NCI-H748 (cell line): Measurements from ENCODE around the gene IL1RAPL1.
A peak's percentile ranks its signal among the peaks of the same experiment; 100 is the strongest.

Source experiments
- DNase-seq: peaks from one replicate; lab custom pipeline; 2025; ENCODE audit not compliant: unreplicated experiment; lab: John Stamatoyannopoulos, UW

IL1RAPL1 gene

DNA sequence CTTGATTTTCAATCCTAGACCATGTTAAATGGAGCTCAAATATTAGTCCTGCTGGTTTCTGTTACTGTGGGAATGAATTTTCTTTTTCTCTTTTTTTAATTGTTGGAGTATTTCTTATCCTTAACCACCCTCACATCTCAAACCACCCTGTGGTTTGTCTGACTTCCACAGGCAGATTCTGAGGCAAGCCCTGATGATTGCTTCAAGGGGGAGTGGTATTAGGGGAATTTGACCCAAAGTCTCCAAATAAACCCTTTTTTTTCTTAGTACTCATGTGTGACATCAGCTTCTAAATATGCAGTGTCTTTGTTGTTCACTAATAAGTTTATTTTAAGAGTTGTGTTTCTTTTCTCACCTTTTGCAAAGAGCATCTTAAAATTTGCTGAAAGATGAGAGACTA is 810.3 kb downstream of the IL1RAPL1 start:
- no peak for DNase-seq

DNA sequence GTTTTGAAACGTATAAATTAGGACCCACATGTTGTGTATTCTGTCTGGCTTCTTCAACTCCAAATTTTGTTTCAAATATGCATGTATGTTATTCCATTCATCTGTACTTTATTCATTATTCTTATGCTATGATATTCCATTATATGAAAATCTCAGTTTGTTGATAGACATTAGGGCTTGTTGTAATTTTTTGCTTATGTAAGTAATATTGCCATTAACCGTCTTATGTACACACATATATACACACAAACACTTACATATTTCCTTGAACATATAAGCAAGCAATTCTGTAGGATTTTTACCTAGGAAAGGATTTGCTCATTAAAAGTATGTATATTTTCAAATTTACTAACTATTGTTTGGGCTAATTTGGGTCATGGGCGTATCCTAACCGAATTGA is 820.1 kb downstream of the IL1RAPL1 start:
- DNase-seq: no peak

DNA sequence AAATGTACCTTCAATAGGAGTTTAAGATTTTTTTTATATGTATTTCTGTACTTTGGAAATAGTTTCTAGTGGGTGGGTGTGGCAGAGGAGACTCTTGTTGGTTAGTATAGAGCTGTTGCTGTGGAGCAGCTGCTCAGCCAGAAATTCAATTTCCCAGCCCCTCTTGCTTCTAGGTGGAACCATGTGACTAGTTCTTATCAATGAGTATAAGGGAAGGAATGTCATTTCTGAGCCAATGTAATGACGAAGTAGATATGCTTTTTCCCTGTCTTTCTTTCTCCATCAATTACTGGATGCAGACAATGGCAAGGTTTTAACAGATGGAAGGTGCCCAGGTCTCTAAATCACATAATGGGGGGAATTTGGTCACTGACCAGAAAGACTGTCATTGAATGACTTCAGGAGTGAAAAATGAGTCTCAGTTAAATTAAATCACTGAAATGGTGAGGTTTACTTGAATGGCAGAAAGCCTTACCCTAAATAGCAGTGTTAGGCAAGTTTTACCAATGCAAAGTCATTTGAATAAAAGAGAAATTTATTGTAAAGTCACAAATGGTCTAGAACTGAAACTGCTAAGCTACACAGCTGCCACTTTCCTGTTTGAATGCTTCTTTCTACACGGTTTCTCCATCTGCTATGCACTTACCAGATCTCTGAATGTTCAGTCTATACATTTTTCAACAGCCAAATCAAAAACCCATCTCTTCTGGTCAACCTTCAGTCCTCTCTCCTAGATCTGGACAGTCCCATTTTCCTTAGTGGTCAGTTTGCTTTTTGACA is 832.7 kb downstream of the IL1RAPL1 start:
- DNase-seq: peak; percentile 1

DNA sequence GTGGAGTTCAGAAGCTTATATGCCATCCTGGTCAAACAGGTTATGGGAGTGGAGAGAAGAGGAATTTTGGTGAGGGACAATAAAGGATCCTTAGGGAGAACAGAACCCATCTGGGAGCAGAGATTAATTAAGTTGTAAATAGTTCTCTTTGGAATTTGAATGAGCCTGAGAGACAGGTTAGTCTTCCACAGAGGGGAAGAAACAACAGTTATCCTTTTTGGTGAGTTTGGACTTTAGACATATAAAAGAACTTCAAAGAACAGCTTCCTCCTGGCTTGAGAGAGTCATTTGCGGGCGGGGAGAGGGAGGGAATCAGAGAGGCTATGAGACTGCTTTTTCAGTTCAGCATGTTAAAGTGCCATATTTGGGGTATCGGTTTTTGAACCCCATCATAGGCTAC is 834.8 kb downstream of the IL1RAPL1 start:
- DNase-seq: no peak

DNA sequence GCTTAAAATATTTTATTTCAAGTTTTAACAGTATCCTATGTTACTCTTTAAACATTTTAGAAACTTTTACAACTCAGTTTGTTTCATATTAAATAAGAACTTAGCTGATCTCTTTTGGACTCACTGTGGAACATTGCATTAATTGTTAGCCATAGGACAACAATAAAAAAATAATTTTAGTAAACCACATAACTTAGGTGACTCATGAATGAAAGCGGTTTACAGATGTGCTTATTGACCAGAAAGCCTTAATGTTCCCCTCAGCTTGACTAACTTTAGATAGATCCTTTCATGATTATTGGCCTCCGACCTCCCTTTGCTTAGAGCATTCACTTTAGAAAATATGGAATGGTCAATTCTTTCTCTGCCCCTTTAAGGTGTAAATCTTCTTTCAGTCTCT is 844.6 kb downstream of the IL1RAPL1 start:
- DNase-seq: no peak

DNA sequence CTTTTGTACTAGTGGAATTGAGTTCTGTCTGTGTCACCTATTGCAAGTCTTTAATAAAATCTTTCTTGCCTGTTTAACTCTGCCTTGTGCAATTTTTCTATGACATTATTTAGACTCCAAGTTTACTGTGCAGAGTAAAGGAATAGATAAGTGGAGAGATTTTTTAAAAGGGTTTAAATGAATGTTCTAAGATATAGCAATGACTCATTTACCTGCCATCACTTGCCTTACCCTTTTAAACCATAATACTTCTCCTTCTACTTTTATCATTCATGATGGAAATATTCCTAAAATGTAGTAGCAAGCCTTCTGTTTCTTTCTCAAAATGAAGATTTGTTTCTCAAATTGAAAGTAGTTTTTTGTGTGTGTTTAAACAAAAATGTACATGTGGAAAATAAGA is 845.3 kb downstream of the IL1RAPL1 start:
- no peak for DNase-seq

DNA sequence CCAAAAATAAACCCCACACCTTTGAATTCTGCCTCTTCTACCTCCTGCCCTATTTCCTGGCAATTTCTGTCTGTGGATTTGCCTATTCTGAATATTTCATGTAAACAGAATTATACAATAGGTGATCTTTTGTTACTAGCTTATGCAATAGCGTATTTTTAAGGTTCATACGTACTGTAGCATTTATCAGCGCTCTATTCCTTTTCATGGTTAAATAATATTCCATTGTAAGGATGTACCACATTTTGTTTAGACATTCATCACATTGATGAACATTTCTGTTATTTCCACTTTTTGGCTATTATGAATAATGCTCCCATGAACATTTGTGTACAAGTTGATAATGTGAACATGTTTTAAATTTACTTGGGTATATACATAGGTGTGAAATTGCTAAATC is 847.7 kb downstream of the IL1RAPL1 start:
- no peak for DNase-seq

DNA sequence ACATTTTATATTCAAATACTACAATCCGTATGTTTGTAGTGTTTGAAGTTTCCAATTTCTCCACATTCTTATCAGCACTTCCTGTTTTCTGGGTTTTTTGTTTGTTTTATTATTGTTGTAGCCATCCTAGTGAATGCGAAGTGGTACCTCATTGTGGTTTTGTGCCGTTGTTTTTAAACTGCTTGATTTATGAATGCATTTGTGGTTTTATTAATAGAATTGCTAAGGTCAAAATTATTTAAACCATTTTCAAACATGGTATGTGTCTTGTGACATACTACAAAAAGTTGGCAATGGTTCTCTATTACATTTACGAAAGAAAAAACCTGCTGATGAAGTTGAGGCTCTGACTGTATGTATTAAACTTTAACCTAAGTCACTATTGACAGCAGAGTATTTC is 848.1 kb downstream of the IL1RAPL1 start:
- DNase-seq: no peak

DNA sequence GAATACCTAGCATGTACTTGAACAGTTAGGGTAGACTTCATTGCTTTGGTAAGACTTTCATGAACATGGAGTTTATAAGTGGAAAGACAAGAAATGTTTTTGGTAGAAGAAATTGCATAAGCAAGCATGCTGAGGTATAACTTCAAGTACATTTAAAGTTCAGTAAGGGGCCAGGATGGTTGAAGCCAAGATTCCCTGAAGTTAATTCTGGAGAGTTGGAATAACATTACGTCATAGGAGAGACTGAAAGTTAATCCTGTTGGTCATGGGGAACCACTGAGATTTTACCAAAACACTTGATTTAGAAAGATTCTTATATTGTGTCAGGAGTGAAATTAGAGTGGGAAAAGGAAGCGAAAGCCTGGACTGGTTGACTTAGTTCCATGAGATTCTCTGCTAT is 860.6 kb downstream of the IL1RAPL1 start:
- no peak for DNase-seq

DNA sequence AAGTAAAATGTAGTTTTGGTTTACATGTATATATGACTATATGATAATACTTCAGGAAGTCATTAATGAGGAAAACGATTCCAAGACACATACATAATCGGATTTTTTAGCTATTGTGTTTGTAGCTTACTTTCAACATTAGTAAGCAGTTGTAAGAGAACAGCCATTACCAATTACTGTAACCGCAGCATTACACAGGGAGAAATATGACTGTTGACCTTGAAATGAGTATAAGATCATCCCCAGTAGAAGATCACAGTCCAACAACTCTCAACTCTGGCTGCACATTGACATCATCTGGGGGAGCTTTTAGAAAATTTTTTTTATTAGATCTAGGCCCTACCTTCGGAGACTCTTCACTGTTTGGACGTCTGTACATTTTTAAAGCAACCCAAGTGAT is 866.1 kb downstream of the IL1RAPL1 start:
- DNase-seq: no peak

DNA sequence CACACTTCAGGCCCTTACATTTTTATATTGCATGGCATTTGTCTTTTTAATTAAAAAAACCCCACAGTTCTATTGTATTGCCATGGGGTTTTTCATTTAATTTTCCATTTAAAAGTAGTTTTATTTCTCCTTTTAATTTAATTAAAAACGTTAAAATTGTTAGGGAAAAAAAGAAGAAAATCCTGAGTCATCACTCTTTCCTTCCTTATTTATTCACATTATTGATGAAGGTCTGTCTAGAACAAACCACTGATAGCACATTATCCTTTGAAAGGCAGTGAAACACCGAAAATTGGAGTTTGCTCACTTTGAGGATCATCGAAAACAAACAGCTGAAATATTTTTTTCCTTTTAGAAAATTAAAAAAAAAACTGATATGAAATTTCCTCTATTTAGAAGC is 868.5 kb downstream of the IL1RAPL1 start:
- no peak for DNase-seq

DNA sequence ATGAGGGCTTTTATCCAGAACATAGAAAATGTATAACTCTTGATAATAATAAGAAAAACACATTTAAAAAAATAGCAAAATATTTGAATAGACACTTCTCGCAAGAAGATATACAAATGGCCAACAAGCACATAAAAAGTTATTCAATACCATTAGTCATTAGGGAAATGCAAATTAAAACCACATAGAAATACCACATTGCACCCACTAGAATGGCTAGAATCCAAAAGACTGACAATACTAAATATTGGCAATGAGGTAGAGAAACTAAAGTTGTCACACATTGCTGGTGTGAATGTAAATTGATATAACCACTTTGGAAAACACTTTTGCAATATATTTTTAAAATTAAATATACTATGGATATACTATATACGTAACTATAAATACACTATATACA is 873.8 kb downstream of the IL1RAPL1 start:
- no peak for DNase-seq

DNA sequence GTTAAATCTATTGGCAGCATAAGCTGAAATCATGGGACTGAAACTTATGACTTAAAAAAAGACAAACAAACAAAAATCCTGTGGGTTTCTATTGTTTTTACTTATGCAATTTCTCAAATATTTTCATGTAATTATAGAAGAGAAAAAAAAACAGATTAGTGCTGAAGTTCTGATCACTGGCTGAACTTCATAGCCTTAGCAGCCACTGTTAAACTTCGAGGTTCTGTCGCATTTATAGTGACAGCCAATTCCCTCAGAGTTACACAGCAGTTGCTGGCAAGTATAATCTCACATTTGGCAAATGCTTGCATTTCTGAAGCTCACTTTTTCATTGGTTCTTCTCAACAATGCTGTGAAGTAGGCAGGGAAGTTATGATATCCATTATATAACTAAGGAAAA is 879.2 kb downstream of the IL1RAPL1 start:
- no peak for DNase-seq

DNA sequence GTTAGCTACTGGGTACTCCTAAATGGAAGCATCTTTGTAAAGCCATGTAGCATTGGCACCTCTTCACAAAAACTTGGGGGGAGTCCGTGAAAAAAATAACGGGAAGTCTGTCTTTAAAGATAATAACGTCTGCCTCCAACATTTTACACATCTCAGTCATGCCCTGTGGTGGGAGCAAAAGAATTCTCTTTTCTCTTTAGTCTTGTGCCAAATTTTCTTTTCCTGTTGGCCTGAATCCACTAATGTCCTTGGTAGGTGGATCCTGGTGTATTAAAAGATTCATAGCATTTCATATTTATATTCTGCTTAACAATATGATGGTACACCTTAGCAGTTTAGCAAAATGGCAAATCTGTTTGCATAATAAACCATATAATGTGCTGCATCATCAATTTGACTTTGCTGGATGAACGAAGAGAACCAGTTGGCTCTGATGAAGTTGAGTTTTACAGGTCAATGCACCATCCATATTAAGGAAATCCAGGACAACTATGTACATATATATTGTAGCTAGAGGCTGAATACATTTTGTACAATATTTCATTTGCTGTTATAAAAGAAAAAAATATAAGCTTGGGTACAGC is 881.8 kb downstream of the IL1RAPL1 start:
- no peak for DNase-seq

DNA sequence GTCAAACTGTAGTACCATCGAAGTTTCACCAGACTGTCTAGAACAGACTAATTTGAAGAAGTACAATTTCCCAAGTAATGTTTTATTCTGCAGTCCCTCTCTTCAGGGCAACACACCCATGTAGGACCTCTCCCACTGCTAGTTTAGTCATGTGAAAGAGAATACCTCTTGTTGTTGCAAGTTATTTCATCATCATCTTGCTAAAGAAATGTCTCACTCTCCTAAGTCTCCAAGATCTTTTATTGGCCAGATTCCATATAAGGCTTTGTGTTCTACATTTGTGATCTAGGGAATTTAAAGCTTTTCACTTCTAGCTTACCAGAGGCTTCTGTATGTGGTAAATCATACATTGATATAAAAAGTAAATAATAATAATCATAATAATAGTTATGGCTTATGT is 882.8 kb downstream of the IL1RAPL1 start:
- no peak for DNase-seq

DNA sequence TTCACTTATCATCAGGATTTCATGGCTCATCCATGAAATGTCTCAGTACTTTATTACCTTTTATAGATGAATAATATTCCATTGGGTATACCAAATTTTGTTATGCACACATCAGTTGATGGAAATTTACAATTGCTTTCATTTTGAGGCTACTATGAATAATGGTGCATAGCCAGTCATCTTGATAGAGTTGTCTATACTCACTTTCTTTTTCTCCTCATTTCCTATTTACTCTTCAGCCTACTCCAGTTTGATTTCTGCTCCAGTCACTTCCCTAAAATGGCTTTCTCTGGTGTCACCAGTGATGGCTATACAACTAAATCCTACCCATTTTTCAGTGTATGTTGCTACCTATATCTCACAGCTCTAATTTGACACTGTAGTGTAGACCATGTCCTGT is 884.6 kb downstream of the IL1RAPL1 start:
- no peak for DNase-seq

DNA sequence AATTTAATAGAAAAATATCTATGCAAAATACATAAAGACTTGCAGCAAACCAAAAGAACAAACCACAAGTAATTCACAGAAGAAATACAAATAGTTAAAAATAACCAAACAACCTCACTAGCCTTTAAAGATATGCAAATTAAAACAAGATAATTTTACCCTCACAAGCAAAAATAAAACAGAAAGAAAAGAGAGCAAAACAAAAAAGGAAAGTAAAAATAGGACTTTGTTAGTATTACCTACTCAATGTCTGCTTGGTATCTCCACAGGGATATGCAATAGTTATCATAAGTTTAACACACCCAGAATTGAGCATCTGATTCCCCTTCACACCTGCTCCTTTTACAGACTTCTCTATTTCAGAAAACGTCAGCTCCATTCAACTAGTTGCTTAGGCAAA is 890.6 kb downstream of the IL1RAPL1 start:
- DNase-seq: peak; percentile 43

DNA sequence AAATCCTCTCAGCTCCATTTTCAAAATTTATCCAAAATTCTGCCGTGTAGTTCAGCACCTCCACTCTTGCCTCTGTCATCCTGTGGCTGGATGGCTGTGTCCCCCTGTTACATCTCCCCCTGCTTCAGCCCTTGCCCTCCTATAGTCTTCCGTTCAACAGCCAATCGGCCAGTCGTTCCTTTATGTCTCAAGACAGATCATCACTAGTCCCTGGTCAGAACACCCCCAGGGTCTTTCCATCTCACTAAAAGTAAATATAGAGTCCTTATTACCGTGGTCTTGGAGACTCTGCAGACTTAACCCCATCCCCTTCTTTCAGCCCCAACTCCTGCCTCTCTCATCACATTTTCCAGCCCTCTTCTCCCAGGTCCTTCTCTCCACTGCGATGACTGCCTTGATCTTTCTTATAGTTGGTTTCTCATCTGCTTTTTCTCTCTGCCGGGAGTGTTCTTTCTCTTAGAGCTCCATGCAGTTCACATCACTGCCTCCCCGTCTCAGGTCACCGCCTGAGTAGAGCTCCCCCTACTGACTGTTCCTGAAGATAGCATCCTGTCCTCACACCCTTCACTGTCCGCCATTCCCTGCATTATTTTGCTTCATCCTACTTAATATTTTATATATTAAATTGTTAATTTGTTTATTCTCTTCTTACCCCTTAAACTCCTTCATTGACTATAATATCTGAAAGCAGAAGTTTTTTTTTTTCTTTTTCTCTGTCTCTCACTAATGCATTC is 891.3 kb downstream of the IL1RAPL1 start:
- DNase-seq: peak; percentile 75

DNA sequence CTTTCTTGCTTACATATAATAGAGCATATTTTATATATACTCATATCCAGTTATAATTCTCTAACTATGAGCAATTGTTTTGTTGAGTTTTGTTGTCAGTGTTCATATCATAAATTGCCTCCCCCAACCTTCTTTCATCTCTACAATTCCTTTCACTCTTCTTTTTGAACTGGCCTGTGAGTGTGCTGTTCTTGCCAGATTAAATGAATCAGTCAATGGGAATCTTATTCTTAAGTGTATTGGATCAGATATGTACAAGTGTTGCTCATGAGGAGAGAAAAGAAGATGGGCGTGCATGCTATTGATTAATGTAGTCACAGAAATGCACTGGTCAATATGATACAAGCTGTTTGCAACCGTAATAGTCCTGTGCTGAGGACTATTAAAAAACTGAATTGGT is 900.0 kb downstream of the IL1RAPL1 start:
- no peak for DNase-seq

DNA sequence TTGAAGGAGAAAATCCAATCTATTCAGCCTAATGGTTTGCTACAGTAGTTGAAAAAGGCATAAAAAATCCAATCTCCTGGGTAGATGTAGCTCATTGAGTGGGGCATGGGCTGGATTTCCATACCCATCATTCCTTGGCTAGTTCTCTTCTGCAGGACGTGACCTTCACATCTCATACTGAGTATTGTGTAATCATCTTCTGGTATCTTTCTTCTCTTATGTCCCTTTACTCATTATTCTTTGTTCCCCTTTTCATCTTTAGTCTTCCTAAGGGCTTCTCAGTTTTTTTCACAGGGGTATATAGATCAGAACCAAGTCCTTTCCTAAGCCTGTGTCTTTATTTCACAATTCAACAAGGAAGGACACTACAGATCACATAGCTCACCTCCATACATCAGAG is 900.5 kb downstream of the IL1RAPL1 start:
- no peak for DNase-seq

DNA sequence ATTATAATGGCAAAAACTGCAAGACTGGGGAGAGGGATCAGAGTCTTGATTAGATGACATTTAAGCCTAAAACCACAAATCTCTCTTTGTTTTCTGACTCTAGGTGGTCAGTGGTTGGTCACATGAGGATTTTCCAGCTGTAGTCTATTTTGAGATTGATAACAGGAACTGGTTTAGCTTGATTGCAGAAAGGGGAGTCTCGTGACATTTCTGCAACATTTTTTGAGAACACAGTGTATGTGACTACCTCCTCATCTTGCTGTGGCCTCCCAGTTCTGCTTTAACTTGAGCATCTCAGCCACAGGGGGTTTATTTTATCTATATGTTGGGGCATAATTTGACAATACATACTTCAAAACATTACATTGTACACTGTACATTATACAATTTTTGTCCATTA is 901.7 kb downstream of the IL1RAPL1 start:
- no peak for DNase-seq

DNA sequence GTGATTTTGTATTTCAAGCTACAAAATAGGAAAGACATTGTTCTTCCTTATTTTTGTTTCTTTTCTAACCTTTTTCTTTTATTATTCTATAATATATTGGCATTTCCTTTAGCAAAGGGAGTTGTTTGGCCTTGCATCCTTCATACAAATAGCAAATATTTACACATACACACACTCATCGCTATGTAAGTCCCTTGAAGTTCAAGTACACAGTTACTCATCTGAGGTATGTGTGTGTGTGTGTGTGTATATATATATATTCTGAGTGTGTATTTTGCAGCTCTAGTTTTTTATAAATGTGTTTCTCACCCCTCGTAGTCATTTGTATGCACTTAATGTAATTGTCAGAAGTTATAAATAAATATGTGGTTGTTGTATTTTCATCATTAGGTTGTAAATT is 903.4 kb downstream of the IL1RAPL1 start:
- DNase-seq: no peak
